NCI-H510A (cell line): ENCODE data around the gene PLCL1.
"Not testable (repeated sequence)": the region's sequence is repeated elsewhere in the genome, so short reads cannot be mapped to it uniquely, and the experiment has no call there.

Source experiments
- DNase-seq: peaks from one replicate; lab custom pipeline; 2025; lab: John Stamatoyannopoulos, UW

PLCL1 gene

GRCh38 chr2:198178766-198179165 is 374.4 kb downstream of the PLCL1 start:
- no peak for DNase-seq

GRCh38 chr2:198186257-198186656 is 381.9 kb downstream of the PLCL1 start:
- DNase-seq: no peak

- DNase-seq: no peak
Measured at GRCh38 chr2:198187841-198188240, 383.4 kb downstream of the PLCL1 start.

GRCh38 chr2:198188982-198189381 is 384.6 kb downstream of the PLCL1 start:
- DNase-seq: no peak

- no peak for DNase-seq
Measured at GRCh38 chr2:198191651-198192050, 387.3 kb downstream of the PLCL1 start.

GRCh38 chr2:198196556-198196955 is 392.2 kb downstream of the PLCL1 start:
- DNase-seq: not testable (repeated sequence)
